Activated CD8-positive, alpha-beta memory T cell treated with anti-CD3 and anti-CD28 coated beads, Interleukin-2, amount 50 U/mL, for 1 hour (primary cell): ENCODE measurements around the gene TRIM67.
A peak's percentile ranks its signal among the peaks of the same experiment; 100 is the strongest.

Experiments
- DNase-seq: peaks from one replicate; pipeline ENCODE4 v3.0.0-alpha.2; 2020; ENCODE audit errors: extremely low read depth

TRIM67 gene

DNA sequence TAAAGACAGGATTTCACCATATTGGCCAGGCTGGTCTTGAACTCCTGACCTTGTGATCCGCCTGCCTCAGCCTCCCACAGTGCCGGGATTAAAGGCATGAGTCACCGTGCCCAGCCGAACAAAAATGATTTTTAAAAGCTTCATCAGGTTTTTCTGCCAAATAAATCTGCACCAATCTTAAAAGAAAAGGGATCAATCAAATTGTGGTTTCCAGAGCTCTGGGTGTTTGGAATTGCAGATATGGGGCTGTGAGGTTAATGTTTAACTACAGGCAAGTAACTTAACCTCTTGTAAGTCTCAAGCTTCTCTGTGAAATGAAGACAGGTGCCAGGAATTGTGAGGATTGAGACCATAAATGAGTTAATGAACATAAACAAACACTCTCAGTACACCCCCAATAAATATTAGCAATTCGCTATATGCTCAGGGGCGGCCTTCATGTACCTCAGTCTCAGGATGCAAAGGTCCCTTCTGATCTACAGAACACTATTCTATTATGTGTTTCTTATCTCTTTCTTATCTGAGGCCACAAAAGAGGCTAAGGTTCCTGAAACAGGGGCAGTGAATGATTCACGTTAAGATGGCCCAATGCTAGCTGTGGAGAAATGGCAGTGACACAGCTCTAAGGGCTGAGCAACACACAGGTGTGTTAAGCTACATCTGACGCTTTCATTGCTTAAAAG, 72.0 kb downstream of the TRIM67 start:
- DNase-seq: no peak

DNA sequence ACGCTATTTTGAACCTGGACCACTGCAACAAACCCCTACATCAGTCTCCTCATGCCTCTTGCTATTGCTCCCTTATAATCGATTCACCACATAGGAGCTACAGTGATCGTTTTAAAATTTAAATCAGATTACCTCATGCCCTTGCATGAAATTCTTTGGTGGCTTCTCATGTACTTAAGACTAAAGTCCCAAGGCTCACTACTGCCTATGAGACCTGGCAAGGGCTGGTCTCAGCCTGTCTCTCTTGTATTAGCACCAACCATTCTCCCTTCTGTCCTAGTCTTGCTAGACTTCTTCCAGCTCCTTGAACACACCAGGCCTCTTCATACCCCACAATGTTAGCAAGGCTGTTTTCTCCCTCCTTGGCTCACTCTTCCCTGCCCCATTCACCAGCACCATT, 72.6 kb downstream of the TRIM67 start:
- no peak for DNase-seq

DNA sequence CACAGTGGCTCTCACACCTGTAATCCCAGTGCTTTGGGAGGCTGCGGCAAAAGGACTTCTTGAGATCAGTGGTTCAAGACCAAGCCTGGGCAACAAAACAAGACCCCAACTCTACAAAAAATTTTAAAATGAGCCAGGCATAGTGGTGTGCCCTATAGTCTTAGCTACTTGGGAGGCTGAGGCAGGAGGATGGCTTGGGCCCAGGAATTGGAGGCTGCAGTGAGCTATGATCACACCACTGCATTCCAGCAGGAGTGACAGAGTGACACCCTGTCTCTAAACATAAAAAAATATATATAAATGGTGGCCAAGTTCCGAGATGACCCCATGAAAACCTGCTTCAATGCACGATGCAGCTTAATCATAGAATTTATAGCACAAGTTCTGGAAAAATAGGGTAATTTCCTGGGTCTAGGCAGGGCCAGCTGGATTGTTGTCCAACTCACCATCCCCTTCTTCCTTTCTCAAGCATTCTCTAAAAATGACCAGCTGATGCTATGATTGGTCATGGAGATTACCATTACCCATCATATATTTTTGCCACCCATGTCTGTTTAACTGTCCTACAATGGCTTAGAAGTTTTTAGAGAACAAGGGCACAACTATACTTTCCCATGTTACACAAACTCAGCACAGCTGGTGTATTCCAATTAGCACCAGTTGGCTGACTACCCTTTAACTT, 73.8 kb downstream of the TRIM67 start:
- DNase-seq: no peak

DNA sequence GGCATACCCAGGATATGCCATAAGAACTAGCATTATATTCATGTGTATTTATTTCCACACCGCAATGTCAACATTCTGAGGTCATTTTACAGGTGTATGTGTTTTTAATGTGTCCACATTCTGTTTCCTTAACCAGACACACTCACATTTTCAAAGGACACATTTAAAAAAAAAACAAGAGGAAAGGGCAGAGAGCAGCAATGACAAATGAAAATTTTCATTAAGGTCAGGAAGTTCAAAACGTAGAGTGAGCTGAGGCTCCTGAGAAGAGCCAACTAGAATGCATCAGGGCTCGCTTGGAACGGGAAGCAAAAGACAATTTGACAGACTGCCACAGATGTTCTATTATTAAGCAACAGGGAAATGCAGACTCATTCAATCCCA, 74.3 kb downstream of the TRIM67 start:
- no peak for DNase-seq

DNA sequence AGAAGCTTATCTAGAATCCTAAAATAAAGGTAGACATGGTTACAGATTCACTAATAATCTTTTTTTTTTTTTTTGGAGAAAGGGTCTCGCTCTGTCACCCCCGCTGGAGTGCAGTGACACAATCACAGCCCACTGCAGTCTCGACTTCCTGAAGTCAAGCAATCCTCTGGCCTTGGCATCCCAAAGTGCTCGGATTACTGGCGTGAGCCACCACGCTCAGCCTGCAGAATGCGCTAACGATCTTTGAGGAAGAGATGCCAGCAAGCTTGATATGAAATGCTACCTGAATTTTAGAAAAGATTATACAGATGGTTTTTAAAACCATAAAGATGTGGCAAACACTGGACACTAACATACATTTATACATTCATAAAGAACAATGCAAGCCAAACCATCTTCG, 75.1 kb downstream of the TRIM67 start:
- no peak for DNase-seq

DNA sequence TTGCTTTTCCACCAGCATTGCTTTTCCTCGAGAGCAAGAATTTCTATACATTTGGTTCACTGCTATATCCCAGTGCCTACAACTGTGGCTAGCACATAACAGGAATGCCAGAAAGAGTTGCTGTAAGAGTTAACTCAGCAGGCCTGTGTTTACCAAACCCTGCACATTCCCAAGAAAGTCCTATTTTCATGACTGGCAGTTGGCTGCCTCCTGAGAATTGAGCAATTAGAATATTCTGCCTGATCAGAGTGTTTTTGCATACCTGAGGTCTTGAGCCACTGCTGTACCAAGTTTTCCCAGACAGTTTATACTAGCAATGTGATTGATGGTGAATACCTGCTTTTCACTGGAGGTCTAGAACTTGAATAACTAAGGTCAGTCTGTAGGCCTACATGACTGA, 76.4 kb downstream of the TRIM67 start:
- DNase-seq: no peak

DNA sequence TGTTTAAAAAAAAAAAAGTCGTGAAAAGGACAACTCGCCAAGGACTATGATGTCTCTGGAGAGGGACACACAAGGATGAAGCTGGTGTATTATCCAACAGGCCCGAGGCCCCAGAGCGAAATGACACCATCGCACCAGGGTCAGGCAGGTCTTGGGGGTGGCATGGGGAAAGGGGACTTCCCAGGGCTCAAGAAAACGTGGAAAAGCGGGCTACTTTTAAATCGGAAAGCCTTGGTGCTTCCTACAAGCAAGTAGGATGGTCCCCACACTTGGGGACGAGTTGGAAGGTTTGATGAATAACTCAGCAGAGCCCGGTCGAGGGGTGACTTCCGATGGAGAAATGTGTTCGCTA, 78.6 kb downstream of the TRIM67 start:
- DNase-seq: no peak

DNA sequence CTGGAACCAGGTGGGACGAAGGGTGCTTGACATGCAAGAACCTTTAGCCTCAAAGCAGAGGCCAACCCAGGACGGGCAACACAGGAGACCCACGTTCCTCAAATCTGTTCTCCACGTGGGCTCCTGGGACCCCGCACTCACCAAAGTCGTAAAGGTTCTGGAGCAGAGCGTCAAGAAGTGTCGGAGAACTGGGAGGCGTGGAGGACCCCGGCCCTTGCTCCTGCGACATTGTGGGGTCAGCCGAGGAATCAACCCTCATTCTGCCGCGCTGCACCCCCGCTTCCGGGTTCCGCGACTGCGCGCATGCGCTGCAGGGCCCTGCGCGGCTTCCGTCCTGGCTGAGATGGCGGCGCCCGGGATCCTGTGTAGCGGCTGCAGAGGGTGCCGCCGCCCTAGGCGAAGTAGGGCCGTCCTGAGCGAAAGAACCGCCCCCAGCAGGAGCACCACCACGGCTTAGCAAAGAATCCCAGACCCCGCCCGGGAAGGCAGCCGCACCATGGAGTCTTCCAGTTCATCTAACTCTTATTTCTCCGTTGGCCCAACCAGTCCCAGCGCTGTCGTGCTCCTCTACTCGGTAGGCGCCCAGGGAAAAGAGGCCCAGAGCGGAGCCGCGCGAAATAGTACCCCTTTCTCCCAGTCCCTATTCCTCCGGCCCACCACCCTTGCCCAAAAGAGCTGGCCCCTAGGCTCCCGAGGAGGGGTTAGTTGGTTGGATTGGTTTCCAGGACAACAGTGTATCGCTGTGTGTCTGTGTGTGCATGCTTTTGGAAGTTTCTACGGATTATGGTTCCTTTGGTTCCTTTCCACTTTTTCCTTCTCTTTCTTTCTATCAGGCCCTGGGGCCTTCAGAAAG, 79.3 kb downstream of the TRIM67 start, which contains the start of gene GNPAT:
GNPAT (plus strand) TSS at position 330 of the 853 bp plus-strand sequence; CDS start at position 497, 167 bp downstream.
- peak; percentile 64 for DNase-seq

DNA sequence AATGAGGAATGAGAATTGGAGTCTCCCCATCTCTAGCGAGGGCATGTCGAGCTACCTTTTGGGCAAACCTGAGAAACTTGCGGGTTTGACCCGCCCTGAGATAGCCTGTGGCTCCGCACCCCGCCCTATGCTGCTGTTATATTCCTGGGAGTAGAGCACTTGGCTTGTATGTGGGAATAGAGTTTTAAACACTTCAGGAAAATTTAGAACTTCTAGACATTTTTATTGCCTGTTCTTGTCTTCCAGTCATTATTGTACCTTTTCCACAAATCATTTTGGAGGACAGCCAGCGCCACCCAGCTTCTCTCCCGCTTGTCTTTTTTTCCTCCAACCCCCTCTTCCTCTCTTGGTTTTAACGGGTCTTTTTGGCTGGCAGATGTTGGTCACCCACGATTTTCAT, 79.9 kb downstream of the TRIM67 start:
- DNase-seq: no peak

DNA sequence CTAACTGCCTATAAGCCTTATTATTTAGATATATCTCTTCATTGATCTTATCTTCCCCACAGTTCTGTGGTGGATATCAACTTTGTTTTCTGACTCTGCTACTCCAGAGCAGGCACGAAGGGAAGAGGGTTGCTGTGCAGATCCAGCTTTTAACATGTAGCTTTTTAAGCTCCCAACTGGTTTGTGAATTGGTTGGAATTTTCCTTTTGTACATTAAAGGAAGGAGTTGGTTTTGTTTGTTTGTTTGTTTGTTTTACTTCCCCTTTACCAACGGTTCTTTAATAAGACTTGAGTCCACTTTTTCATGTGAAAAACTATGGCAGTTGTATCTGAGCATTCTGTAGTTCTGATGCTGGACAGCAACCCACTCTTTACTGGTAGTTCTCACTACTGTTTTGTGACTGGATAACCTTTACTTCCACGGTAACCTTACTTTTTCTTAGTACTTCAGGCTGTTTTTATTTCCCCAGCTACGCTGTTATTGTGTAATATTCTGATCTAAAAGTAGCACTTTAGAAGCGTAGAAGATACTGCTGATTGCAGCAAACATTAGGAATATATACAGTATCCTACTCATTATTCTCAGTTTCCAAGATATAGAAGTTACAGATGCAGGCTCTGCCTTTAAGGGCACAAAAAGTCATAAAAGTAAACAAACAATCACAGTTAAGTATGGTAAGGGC, 80.8 kb downstream of the TRIM67 start:
- DNase-seq: no peak

DNA sequence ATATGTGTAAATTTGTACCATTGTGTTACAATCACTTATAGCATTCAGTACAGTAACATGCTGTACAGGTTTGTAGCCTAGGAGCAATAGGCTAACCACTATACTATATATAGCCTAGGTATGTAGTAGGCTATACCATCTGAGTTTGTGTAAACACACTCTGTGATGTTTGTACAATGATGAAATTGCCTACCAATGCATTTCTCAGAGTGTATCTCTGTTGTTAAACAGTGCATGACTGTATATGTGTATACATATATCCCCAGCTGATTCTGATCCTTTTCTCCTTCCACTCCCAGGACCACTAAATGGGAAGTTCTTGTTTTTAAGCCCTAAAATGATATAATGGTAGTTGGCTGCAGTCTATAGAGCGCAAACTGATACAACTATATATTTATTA, 86.9 kb downstream of the TRIM67 start:
- DNase-seq: no peak

DNA sequence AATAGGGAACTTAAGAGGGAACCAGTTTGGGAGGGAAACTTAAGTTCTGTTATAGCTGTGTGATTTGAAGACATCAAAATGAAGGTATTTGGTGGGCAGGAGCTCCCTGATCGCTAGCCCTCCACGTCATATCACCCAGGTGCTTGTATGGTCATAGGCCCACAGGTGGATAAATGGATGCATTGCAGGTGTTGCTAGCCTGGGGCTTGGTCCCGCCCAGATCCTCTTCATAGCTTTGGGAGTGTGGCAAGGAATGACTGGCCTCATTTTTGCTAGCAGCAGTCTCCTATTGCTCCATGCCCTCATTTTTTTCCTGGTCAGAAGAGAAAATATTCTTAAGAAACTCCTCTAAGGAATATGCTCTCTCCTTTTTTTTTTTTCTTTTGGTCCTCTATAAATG, 90.5 kb downstream of the TRIM67 start:
- no peak for DNase-seq

DNA sequence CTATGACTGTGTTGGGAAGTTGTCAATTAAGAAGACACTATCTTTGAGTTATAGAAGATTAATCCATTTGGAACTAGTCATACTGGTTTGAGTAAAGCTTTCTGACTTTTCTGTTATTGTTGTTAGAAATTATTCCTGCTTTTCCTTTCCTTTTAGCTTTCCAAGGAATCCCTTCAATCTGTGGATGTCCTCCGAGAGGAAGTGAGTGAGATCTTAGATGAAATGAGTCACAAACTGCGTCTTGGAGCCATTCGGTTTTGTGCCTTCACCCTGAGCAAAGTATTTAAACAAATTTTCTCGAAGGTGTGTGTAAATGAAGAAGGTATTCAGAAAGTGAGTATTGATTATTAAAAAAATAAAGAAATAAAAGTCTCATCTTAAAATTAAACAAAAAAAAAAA, 98.5 kb downstream of the TRIM67 start:
- no peak for DNase-seq

DNA sequence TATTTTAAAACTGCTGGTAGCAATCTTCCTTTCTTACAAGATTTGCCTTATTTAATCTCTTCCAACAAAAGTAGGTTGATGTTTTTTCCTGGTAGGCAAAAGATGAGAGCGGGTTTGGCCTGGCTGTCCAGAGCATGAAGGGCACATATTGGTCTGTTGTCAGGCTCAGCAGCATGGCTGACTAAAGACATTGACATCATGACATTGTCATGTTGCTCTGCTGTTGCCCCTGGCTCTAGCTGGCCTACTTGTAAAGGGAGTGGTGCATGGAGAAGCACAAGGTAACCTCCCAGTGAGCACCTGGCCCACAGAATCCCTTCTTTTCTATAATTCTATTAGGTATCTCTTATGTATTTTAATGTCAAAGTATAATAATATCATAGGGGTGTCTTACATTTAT, 102.8 kb downstream of the TRIM67 start:
- no peak for DNase-seq

DNA sequence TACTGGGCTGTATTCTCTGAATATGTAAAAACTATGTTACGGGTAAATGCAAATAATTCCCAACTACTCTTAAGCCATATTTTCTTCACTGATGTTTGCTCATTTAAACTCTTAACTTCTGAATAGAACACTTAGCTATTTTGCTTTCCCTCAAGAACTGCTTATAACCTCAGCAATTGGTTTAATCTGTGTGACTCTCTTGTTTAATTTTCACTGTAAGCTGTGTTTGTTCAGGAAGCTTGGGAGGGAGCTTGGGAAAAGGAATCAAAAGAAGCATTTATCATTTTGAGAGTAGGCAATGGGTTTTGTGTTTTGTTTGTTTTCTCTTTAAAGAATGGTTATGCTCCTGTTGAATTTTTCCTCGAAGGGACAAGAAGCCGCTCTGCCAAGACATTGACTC, 103.5 kb downstream of the TRIM67 start:
- DNase-seq: no peak

DNA sequence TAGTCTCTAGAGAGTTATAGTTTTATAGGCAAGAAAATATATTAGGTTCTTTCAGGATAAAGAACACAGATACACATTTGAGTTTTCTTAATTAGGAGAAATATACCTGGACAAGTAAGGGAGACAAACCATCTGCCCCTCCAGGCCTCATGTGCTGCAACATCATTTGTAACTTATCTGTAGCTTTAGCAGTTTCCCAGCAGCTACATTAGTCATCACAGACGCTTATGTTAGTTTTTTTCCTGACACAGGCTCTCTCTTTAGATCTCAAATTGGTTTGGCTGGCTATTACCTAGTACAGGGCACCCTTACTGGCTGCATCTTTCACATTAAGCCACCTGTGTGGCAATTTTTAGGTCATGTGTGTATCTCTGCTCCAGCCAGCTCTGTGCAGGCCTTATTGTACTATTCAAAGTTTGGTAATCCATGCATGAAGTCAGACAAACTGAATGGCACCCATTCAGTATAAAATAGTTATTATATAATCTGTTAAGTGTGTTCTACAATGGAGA, 105.0 kb downstream of the TRIM67 start:
- no peak for DNase-seq
